Fibroblast of peridontal ligament (primary cell): Measurements from ENCODE around the gene ATP6V1E1.
"Not testable (repeated sequence)": the region's sequence is repeated elsewhere in the genome, so short reads cannot be mapped to it uniquely, and the experiment has no call there.

Experiments
- DNase-seq: peaks from one replicate; pipeline ENCODE4 v3.0.0-alpha.2; 2010; ENCODE audit errors: extremely low read depth

The ATP6V1E1 gene

DNA sequence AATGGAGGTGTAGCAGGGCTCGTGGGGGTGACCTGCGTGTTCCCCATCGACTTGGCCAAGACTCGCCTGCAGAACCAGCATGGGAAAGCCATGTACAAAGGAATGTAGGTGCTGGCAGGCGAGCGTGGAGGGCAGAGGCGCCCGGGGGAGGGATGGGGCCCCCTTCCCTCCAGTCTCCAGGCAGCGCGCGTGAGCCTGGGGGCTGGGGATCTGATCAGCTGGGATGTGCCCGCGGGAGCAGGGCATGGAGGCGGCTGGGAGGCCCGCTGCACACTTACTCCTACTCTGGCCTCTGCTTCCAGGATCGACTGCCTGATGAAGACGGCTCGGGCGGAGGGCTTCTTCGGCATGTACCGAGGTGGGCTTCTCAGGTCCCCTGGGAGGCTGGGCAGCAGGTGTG lies 47.5 kb downstream of the ATP6V1E1 start:
- no peak for DNase-seq

DNA sequence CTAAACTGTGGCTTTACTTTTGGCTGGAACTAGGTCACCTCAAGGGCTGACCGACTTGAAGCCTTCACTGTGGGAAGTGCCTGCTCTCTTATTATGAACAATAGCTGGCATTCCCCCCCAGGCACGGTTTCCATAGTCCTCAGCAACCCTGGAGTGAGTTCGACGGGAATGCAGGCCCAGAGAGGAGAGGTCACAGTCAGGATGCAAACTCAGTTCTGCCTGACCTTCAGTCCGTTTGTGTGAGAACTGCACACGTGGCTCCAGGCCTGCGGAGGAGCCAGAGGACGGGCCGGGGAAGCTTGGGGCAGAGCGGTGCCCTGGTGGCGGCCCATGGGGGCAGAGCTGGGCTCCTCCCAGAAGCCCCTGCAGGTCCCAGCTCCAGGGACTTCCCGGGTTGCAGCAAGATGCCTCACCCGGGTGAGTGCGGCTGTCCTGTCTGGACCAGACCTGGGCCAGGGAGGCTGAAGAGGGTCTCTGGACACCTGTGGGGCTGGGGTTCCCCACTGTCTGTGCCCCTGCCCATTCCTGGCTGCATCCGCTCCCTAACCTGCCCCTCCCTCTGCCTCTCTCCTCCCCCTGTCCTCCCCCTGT lies 48.0 kb downstream of the ATP6V1E1 start:
- DNase-seq, result no peak

DNA sequence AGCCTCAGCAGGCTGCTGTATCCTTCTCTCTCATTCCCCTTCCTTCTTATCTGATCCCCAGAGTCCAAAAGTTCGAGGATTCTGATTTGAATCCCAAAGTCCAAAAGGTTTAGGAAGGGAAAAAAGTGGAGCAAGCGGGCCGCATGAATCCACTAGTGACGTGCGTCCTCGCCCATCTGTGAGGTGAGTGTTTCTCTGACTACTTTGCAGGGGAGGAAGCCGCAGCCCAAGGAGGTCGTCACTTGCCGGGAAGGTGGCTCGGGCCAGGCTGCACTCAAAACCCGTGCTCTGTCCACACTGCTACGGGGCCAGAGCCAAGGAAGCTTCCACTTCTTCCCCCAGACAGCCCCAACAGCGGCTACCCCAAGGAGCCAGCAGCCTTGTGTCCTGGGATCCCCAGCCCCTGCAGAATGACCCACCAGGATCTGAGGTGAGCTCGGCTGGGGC lies 49.0 kb downstream of the ATP6V1E1 start:
- no peak for DNase-seq

DNA sequence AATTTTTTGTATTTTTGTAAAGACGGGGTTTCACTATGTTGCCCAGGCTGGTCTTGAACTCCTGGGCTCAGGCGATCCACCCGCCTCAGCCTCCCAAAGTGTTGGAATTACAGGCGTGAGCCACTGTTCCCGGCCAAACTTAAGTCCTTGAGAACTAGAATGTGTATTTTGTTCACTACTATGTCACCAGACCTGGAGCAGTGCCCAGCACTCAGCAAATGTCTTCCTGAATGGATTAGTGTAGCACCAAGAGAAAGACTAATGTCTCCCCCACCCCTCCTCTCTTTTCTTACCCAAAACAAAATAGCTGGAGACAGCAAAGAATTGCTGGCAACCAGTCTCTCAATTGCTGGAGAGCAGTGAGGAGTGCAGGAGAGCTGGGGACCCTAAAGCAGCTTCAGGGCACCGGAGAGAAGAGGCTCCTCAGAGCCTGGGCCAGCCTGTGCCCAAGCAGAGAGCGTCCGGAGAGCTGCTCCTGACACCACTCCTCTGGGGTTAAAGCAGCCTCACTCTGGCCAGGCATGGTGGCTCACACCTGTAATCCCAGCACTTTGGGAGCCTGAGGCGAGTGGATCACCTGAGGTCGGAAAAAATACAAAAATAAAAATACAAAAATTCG lies 50.3 kb downstream of the ATP6V1E1 start:
- DNase-seq, result peak; percentile 16

DNA sequence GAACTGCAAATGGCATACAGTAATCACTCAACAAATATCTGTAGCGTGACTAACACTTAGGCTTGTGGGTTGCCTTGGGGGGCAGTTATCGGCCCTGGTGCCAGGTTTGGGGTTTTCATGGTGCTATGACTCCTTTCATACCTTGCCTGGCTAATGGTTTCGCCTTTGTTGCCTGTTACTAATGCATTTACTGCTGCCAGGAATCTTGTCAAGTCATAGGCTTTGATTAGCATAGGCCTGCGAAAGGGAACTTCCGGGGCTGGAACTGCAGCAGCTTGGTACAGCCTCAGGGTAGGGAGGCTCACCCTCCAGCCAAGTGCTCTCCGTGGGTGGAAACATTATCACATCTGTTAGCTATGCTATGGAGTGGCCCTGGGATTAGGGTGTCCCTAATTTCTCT lies 52.1 kb downstream of the ATP6V1E1 start:
- peak; percentile 11 for DNase-seq

DNA sequence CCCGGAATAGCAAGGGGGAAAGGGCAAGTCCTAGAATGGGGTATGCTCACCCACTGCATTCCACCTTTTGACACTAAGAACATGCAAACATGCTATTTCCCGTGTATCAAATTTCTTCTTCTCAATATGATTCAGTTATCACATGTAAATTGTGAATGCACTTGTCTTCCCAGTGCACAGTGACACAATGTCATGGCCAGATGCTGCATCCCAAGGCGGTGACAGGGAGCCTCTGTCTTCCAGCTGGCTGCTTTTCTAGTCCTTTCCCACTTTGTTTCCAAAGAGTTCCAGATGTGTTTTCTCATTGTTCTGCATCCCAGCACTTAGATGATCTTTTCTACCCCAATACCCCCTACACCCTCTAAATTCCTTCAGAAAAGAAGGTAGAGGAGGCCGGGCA lies 52.9 kb downstream of the ATP6V1E1 start:
- DNase-seq, result no peak

DNA sequence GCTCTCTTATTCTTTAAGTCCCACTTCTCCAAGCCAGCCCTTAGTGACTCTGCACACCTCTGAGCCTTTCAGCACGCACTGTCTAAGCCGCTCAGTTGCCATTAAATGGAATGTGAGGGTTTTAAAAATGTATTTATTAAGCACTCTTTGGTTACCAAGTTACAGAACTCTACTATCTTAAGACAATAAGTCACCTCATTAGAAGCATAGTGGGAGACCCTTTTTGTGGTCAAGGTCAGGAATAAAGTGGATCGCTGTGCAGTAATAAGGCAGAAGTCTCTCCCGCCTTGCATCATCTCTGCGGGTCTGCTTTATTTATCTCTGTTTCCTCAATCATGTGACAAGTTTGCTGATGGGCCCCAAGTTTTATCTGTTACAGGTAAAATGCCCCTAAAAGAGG lies 53.4 kb downstream of the ATP6V1E1 start:
- DNase-seq, result no peak

DNA sequence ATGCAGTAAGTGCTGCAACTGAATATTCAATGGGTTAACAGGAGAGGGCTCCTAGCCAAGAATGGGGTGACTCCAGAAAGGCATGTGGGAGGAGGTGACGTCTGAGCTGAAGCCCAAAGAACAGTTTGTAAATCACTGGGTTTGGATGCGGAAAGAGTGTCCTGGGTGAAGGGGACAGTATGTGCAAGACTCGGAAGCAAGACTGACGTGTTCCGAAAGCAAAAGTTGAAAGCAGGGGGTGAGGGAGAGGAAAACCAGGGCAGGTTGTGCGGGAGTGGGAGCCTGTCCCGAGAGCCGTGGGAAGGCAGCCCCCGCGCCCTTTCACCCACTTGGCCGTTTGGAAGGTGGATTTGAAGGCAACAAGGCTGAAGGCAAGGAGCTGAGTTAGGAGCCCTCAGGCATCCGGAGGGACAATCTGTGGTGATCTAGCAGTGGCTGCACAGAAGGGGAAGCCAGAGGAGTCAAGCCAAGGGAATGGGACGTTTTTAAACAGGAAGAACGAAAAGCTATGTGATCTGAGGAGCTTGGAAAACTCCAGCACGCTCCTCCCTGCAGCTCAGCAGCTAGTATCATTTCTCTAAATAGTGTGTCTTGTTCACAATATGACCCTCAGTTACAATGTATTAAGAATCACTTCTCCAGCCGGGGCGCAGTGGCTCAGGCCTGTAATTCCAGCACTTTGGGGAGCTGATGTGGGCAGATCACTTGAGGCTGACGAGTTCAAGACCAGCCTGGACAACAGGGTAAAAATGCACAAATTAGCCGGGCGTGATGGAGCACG lies 57.5 kb downstream of the ATP6V1E1 start:
- DNase-seq, result peak; percentile 61

DNA sequence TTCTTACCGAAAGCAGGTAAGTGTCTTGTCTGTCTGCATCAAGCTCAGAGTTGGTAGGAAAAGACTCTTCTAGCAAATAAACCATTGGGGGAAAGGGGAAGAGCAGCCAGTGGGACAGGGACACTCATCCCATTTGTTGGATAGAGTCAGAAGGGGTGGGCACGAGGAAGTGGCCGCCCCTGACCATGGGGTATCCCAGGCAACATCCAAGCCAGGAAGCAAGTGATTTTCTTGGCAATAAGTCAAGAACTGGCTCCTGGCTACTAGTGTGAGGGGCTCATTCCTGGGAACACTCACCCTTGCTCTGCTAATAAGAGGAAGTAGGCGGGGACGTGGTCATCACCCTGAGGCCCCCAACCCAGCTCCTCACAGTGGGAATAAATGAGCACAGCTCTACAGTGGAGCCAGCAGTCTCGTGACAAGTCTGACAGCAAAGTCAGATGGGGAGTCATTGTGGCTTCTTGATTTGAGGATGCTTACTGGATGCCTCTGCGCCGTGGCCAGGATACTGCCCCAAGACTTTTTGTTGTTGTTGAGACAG lies 58.5 kb downstream of the ATP6V1E1 start:
- no peak for DNase-seq

DNA sequence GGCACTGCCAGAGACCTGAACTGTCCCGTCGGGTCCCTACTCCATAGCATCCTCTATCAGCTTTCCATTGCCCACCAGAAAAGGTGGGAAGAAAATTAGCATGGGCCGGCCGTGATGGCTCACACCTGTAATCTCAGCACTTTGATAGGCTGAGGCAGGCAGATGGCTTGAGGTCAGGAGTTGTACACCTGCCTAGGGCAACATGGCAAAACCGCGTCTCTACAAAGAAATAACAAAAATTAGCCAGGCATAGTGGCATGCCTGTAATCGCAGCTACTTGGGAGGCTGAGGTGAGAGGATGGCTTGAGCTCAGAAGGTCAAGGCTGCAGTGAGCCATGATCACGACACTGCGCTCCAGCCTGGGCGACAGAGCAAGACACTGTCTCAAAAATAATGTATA lies 61.8 kb downstream of the ATP6V1E1 start:
- DNase-seq, result no peak

DNA sequence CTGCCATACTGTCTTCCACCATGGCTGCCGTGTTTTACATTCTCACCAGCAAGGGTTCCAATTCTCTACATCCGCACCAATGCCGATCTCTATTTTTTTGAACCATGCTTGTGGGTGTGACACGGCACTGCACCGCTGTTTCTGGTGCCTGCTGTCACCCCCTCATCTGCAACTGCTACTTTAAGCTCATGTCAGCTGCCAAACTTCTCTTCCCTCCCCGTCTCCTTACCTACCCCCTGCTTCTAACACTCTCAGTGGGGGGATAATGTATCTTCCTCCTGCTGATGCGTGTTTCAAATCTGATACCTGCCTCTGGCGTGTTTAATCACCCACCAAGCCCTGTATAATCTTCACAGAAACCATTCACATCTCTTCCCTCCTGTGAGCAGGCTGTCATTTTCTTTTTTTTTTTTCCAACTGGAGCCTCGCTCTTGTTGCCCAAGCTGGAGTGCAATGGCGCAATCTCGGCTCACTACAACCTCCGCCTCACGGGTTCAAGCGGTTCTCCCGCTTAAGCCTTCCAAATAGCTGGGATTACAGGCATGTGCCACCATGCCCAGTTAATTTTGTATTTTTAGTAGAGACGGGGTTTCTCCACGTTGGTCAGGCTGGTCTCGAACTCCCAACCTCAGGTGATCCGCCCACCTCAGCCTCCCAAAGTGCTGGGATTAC lies 62.4 kb downstream of the ATP6V1E1 start:
- not testable (repeated sequence) for DNase-seq

DNA sequence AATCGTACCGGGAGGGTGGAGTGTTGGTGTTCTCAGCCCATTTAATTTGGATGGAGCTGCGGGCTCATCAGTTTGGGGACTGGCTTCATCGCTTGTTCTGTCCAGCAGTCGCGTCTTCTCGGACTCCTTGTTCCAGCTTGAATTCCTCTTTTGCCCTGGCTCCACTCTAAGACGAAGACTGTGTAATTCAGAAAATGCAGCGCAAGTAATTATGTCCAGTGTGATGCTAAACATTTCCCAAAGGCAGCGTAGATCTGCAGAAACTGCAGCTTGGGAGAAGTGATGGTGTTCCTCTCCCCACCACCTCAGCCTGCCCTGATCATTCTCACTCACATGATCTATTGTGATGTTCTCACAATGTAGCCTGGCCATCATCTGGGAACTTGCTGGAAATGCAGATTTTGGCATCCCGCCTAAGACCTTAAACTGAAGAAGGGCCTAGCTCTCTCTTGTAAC lies 64.6 kb downstream of the ATP6V1E1 start:
- DNase-seq, result peak; percentile 55

DNA sequence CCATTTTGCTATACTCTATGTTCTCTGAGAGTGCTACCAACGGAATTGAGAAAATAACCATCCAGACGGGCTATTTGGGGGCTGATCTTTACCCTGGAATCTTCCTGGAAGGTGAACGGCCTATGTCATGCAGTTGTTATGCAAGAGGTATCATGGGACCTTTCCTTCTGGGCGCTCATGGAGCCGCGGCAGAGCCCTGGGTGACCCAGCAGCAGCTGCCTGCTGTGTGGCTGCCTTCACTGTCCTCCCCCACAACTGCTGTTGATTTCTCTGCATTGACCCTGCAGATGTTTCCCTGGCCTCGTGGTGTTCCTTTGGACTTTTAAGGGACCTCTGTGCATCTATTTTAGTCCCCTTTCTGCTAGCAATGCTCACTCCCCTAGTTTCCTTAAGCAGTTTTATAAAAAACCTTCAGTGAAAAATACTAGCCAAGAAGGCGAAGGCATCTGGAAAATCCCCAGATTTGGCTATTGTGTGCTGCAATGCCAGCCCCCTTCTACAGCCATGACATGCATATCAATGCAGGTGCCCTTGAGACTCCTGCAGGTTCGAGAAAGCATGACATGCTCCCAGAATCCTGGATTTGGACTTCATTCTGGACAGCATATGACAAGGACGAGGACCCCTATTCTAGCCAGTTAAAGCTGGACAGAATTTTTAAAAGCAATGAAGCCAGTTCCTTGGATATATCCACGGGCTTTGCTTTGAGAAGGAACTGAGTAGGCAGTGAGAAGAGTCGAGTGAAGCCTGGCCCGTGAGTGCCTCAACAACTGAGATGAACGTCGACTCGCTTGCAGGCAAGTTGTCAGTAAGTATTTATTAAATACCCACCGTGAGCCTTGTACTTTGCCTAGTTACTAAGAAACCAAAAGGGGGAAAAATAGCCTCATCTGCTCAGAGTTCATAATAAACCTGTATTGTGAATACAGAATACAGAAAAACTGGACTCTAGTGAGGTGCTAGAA lies 65.4 kb downstream of the ATP6V1E1 start, which contains the start of gene SLC25A18:
SLC25A18 (plus strand) TSS at position 593 of the 965 bp plus-strand sequence. CDS start 16,447 bp downstream, outside the sequence.
- no peak for DNase-seq

DNA sequence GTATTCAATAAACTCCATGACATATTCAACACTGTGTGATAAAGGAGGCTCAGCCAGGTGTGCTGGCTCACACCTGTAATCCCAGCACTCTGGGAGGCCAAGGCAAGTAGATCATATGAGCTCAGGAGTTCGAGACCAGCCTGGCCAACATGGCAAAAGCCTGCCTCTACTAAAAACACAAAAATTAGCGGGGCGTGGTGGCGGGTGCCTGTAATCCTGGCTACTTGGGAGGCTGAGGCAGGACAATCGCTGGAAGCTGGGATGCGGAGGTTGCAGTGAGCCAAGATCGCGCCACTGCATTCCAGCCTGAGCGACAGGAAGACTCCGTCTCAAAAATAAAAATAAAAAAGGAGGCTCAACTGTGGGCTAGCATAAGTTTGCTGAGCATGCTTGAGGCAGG lies 69.4 kb downstream of the ATP6V1E1 start:
- DNase-seq, result no peak

DNA sequence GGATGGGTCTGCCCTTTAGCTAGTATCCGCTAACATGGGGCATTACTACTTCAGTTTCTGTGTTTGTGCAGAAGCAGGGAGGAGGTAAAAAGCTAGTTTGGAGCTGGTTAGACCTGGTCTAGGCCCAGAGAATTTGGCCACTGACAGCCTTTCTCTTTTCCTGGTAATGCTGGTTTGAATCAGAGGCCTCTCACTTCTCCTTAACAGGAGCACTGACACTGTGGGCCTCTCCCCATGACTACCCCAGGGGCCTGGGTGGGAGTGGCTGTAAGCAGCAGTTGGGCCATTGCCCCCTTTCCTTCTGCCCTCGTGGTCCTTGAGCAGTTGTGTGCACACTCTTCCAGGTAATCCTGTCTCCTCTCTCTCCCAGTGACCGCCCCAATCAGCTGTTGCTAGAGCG lies 73.7 kb downstream of the ATP6V1E1 start:
- no peak for DNase-seq

DNA sequence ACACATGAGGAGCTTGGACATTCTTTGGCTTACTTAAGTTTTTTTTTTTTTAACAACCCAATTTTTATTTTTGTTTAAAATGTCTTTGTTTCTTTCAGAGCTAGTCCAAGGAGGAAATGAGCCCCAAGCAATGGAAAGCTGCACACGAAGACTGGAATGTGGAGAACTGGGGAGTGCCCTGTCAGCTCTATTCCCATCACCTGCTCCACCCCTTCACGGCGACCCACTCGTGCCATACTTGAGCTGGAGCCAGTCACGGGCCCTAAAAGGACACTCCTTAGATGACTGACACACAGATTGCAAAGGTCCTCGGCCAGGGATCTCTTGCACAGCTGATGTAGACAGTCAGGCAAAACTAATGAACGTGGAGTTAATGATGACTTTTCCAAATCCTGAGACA lies 75.8 kb downstream of the ATP6V1E1 start:
- no peak for DNase-seq

DNA sequence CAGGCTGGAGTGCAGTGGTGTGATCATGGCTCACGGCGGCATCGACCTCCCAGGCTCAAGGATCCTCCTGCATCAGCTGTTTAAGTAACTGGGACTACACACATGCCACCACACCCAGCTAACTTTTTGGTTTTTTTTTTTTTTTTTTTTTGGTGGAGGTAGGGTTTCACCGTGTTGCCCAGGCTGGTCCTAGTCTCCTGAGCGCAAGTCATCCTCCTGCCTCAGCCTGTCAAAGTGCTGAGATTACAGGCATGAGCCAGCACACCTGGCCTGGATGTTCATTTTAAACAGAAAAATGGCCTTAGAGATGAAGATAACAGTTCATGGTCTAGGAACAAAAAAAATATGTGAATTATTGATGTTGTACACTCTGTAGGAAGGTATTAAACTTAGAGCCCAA lies 78.9 kb downstream of the ATP6V1E1 start:
- no peak for DNase-seq

DNA sequence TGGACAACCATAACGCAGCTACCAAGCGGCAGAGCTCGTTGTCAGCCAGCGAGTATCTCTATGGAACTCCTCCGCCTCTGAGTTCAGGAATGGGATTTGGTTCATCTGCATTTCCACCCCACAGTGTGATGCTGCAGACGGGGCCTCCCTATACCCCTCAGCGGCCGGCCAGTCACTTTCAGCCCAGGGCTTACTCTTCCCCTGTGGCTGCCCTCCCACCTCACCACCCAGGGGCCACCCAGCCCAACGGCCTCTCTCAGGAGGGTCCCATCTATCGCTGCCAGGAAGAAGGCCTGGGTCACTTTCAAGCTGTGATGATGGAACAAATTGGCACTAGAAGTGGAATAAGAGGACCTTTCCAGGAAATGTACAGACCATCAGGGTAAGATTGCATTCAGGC lies 79.4 kb downstream of the ATP6V1E1 start:
- no peak for DNase-seq

DNA sequence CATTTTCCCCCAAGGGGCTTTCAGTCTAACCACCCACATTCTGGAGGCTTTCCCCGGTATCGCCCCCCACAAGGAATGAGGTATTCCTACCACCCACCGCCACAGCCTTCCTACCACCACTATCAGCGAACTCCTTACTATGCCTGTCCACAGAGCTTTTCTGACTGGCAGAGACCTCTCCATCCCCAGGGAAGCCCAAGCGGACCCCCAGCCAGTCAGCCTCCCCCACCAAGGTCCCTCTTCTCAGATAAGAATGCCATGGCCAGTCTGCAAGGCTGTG lies 79.9 kb downstream of the ATP6V1E1 start:
- no peak for DNase-seq

DNA sequence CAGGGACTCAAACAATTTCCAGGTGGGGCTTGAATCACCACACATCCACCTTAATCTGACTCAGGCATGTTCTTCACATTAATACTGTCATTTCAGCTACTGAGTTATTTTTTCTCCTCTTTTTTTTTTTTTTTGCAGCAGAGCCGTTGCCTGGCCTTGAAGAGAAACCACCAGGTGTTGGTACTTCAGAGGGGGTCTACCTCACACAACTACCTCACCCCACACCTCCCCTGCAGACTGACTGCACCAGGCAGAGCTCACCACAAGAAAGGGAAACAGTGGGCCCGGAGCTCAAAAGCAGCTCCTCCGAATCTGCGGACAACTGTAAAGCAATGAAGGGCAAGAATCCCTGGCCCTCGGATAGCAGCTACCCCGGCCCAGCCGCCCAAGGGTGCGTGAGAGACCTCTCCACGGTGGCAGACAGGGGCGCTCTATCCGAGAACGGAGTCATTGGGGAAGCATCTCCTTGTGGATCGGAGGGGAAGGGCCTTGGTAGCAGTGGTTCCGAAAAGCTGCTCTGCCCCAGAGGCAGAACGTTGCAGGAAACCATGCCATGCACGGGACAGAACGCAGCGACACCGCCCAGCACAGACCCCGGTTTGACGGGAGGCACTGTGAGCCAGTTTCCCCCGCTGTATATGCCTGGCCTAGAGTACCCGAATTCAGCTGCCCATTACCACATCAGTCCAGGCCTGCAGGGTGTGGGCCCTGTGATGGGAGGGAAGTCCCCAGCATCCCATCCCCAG lies 80.4 kb downstream of the ATP6V1E1 start:
- no peak for DNase-seq
